Measurements from ENCODE around the gene VEGFC.

VEGFC gene

GRCh38 chr4:176758731-176759130, 34.0 kb downstream of the VEGFC start:
- no peak for DNase-seq

- DNase-seq, result no peak
These were observed 34.4 kb downstream of the VEGFC start for GRCh38 chr4:176758323-176758722.

- DNase-seq, result no peak
These were observed 37.1 kb downstream of the VEGFC start for GRCh38 chr4:176755613-176756012.

- no peak for DNase-seq
These were observed 37.7 kb downstream of the VEGFC start for GRCh38 chr4:176755001-176755400.

GRCh38 chr4:176753049-176753448, 39.7 kb downstream of the VEGFC start:
- no peak for DNase-seq

- no peak for DNase-seq
These were observed 40.5 kb downstream of the VEGFC start for GRCh38 chr4:176752191-176752749.

GRCh38 chr4:176751061-176751460, 41.7 kb downstream of the VEGFC start:
- no peak for DNase-seq

GRCh38 chr4:176746846-176747245, 45.9 kb downstream of the VEGFC start:
- no peak for DNase-seq

- DNase-seq, result no peak
These were observed 46.8 kb downstream of the VEGFC start for GRCh38 chr4:176745902-176746301.

- no peak for DNase-seq
These were observed 48.6 kb downstream of the VEGFC start for GRCh38 chr4:176744091-176744490.

GRCh38 chr4:176742211-176742610, 50.5 kb downstream of the VEGFC start:
- DNase-seq, result no peak

GRCh38 chr4:176741253-176741652, 51.5 kb downstream of the VEGFC start:
- no peak for DNase-seq

GRCh38 chr4:176735300-176735699, 57.4 kb downstream of the VEGFC start:
- DNase-seq, result no peak

- DNase-seq, result no peak
These were observed 58.3 kb downstream of the VEGFC start for GRCh38 chr4:176734461-176734860.

- DNase-seq, result no peak
These were observed 63.2 kb downstream of the VEGFC start for GRCh38 chr4:176729489-176729888.

- DNase-seq, result no peak
These were observed 65.9 kb downstream of the VEGFC start for GRCh38 chr4:176726803-176727202.

- DNase-seq, result no peak
These were observed 71.3 kb downstream of the VEGFC start for GRCh38 chr4:176721459-176721858.

- no peak for DNase-seq
These were observed 73.8 kb downstream of the VEGFC start for GRCh38 chr4:176718881-176719280.

GRCh38 chr4:176717237-176717636, 75.5 kb downstream of the VEGFC start:
- no peak for DNase-seq

- DNase-seq, result no peak
These were observed 83.3 kb downstream of the VEGFC start for GRCh38 chr4:176709417-176709816.

- DNase-seq, result no peak
These were observed 83.9 kb downstream of the VEGFC start for GRCh38 chr4:176708771-176709311.

- DNase-seq, result no peak
These were observed 102.0 kb downstream of the VEGFC start for GRCh38 chr4:176690716-176691115.

- DNase-seq, result no peak
These were observed 112.0 kb downstream of the VEGFC start for GRCh38 chr4:176680668-176681180.

- no peak for DNase-seq
These were observed 115.8 kb downstream of the VEGFC start for GRCh38 chr4:176676901-176677300.

GRCh38 chr4:176675810-176676209, 116.9 kb downstream of the VEGFC start:
- no peak for DNase-seq
